HCT116 (cell line): ENCODE results near the gene CERCAM. TPM values are rescaled to one million over a fixed set of nuclear protein-coding genes. Genes with fewer than 3 reads are reported as not detected.

Experiments
- ATAC-seq: fragments of 200-7000 bp; cut with Tn5 transposase; 2 replicates; pipeline ENCODE4 v1.9.1; 2020; ENCODE audit warnings: mild to moderate bottlenecking, moderate library complexity
- BruUV-seq: library from RNA; stranded (reverse); fragments of 400-500 nt; replicated peaks from 2 replicates; lab custom pipeline; 2021; lab: Mats Ljungman, UMichigan
- CTCF ChIA-PET: fragments of 300-600 bp; sonication (Branson Sonifier 250); formaldehyde crosslinking; loops from one replicate; lab custom pipeline; 2021; ENCODE audit warnings: antibody characterized with exemption; lab: Charles Lee
- POLR2A ChIA-PET: fragments of 300-600, 350-600 bp; sonication (Branson Sonifier 250); formaldehyde crosslinking; loops from one replicate; lab custom pipeline; 2021; ENCODE audit warnings: antibody characterized with exemption; lab: Charles Lee
- RAD21 ChIA-PET, 2 experiments: fragments of 300-600 bp; sonication (Branson Sonifier 250); formaldehyde crosslinking; loops; one replicate each; lab custom pipeline; 2023; ENCODE audit warnings: low total read pairs in 2 of 2; ENCODE audit not compliant: uncharacterized antibody in 2 of 2, unreplicated experiment in 2 of 2, low non-redundant PET in 1 of 2; lab: Charles Lee
- DNase-seq: peaks from one replicate; pipeline ENCODE4 v3.0.0-alpha.2; 2010; ENCODE audit warnings: low read depth, low spot score
- H2AFZ ChIP-seq: fragments of 200-600 bp; shearing (Covaris generic), sonication (generic); 2 replicates; pipeline ENCODE4 v1.6.1; 2017; ENCODE audit warnings: low read depth, mixed run types, mixed read lengths, antibody characterized with exemption, low read length; ENCODE audit not compliant: poor library complexity, severe bottlenecking
- H3K27ac ChIP-seq: 2 replicates; pipeline ENCODE4 v1.5.1; 2012; ENCODE audit warnings: low read depth, low read length
- H3K27me3 ChIP-seq: fragments of 200-600 bp; sonication (generic); 2 replicates; pipeline ENCODE4 v1.6.1; 2016; ENCODE audit warnings: mixed run types, low read length, mixed read lengths; ENCODE audit not compliant: insufficient read depth
- H3K36me3 ChIP-seq, 2 experiments: fragments of 200-500 bp in 1 of 2; fragments of 200-600 bp in 1 of 2; sonication (Bioruptor generic) in 1 of 2; sonication (generic) in 1 of 2; 2 replicates each; pipeline versions ENCODE4 v1.5.1 to v1.6.1; 2014 to 2016; ENCODE audit warnings: low read length in 2 of 2, inconsistent platforms in 1 of 2, mixed read lengths in 1 of 2, mixed run types in 1 of 2; ENCODE audit not compliant: insufficient read depth in 2 of 2, control insufficient read depth in 1 of 2
- H3K4me1 ChIP-seq, 2 experiments: fragments of 200-600 bp in 1 of 2; sonication (generic) in 1 of 2; 2 replicates each; pipeline versions ENCODE4 v1.5.1 to v1.6.1; 2012 to 2017; ENCODE audit warnings: low read length in 2 of 2, inconsistent platforms in 1 of 2, mild to moderate bottlenecking in 1 of 2, mixed read lengths in 1 of 2, mixed run types in 1 of 2, moderate library complexity in 1 of 2; ENCODE audit not compliant: insufficient read depth in 2 of 2, control insufficient read depth in 1 of 2
- H3K4me2 ChIP-seq: fragments of 200-600 bp; sonication (generic); 2 replicates; pipeline ENCODE4 v1.6.1; 2017; ENCODE audit warnings: mixed run types, low read length, mixed read lengths
- H3K4me3 ChIP-seq, 2 experiments: fragments of 200-600 bp in 1 of 2; sonication (generic) in 1 of 2; replicated peaks in 1 of 2; 2 replicates each; pipeline ENCODE4 v1.5.1; 2011 to 2016; ENCODE audit warnings: low read length in 2 of 2, control low read depth in 1 of 2, low read depth in 1 of 2, mild to moderate bottlenecking in 1 of 2, mixed read lengths in 1 of 2, mixed run types in 1 of 2
- H3K79me2 ChIP-seq: fragments of 200-600 bp; sonication (generic); 2 replicates; pipeline ENCODE4 v1.6.1; 2017; ENCODE audit warnings: mild to moderate bottlenecking, mixed run types, low read length, moderate library complexity, mixed read lengths; ENCODE audit not compliant: insufficient read depth
- H3K9ac ChIP-seq: fragments of 200-600 bp; sonication (generic); 2 replicates; pipeline ENCODE4 v1.6.1; 2016; ENCODE audit warnings: low read length, mixed read lengths
- H3K9me2 ChIP-seq: fragments of 200-600 bp; sonication (generic), shearing (Covaris generic); 2 replicates; pipeline ENCODE4 v1.6.1; 2017; ENCODE audit warnings: mixed run types, mild to moderate bottlenecking, moderate library complexity; ENCODE audit not compliant: insufficient read depth
- H3K9me3 ChIP-seq, 2 experiments: fragments of 200-500 bp in 1 of 2; fragments of 200-600 bp in 1 of 2; sonication (Bioruptor generic) in 1 of 2; sonication (generic) in 1 of 2; 2 replicates each; pipeline ENCODE4 v1.6.1; 2014 to 2017; ENCODE audit warnings: low read length in 2 of 2, mixed read lengths in 2 of 2, inconsistent platforms in 1 of 2, low read depth in 1 of 2, mild to moderate bottlenecking in 1 of 2, mixed run types in 1 of 2, moderate library complexity in 1 of 2; ENCODE audit not compliant: control insufficient read depth in 1 of 2, insufficient read depth in 1 of 2
- H4K20me1 ChIP-seq: fragments of 200-600 bp; sonication (generic), shearing (Covaris generic); 2 replicates; pipeline ENCODE4 v1.6.1; 2017; ENCODE audit warnings: mixed run types, mild to moderate bottlenecking, moderate library complexity; ENCODE audit not compliant: insufficient read depth
- CBX3 ChIP-seq: IDR thresholded peaks from 2 replicates; pipeline ENCODE4 v1.6.1; 2012; ENCODE audit warnings: low read depth
- EGR1 ChIP-seq: IDR thresholded peaks from 2 replicates; pipeline ENCODE4 v1.6.1; 2012; ENCODE audit warnings: low read depth
- EZH2 ChIP-seq: fragments of 200-600 bp; sonication (generic); IDR thresholded peaks from 2 replicates; pipeline ENCODE4 v1.6.1; 2017; ENCODE audit warnings: antibody characterized with exemption, mixed run types
- EZH2phosphoT487 ChIP-seq: fragments of 200-600 bp; IDR thresholded peaks from 2 replicates; pipeline ENCODE4 v1.6.1; 2018; ENCODE audit warnings: antibody characterized with exemption, borderline replicate concordance
- JUND ChIP-seq: IDR thresholded peaks from 2 replicates; pipeline ENCODE4 v1.6.1; 2012
- POLR2A ChIP-seq: IDR thresholded peaks from 2 replicates; pipeline ENCODE4 v1.7.0; 2011; ENCODE audit warnings: borderline replicate concordance; ENCODE audit not compliant: insufficient read depth, insufficient read length; ENCODE audit errors: extremely low read depth
- POLR2AphosphoS5 ChIP-seq: IDR thresholded peaks from 2 replicates; pipeline ENCODE4 v1.6.1; 2011; ENCODE audit warnings: mild to moderate bottlenecking, low read depth, low read length, moderate library complexity
- RAD21 ChIP-seq: IDR thresholded peaks from 2 replicates; pipeline ENCODE4 v1.6.1; 2012; ENCODE audit warnings: low read depth, mild to moderate bottlenecking
- SRF ChIP-seq: IDR thresholded peaks from 2 replicates; pipeline ENCODE4 v1.6.1; 2012; ENCODE audit warnings: low read depth
- YY1 ChIP-seq: IDR thresholded peaks from 2 replicates; pipeline ENCODE4 v1.6.1; 2011; ENCODE audit warnings: low read length, low read depth, moderate library complexity, mild to moderate bottlenecking; ENCODE audit not compliant: insufficient replicate concordance; ENCODE audit errors: extremely low read depth
- ZNF274 ChIP-seq: fragments of 200-500 bp; sonication (Bioruptor generic); IDR thresholded peaks from 2 replicates; pipeline ENCODE4 v1.6.1; 2014; ENCODE audit warnings: mild to moderate bottlenecking, low read depth, low read length, inconsistent platforms
- intact Hi-C: fragments of 100-400 bp; cut with micrococcal nuclease; formaldehyde crosslinking; loops from 2 replicates; pipeline ENCODE4 v1.10.0; 2022
- total RNA-seq: library from RNA; stranded (reverse); gene quantifications from one replicate; pipeline ENCODE4 v1.2.1, GENCODE V29; 2021; ENCODE audit not compliant: unreplicated experiment
- TF ChIP-seq, protein P1 (sequence below): IDR thresholded peaks from 2 replicates; pipeline ENCODE4 v1.6.1; 2011; ENCODE audit warnings: mild to moderate bottlenecking, low read length, moderate library complexity; ENCODE audit not compliant: insufficient replicate concordance; ENCODE audit errors: extremely low read depth
- TF ChIP-seq, protein P2 (sequence below): IDR thresholded peaks from 2 replicates; pipeline ENCODE4 v1.6.1; 2012

The CERCAM gene
- total RNA-seq, 1 experiment from 2014 or later, result 27.0 TPM

DNA sequence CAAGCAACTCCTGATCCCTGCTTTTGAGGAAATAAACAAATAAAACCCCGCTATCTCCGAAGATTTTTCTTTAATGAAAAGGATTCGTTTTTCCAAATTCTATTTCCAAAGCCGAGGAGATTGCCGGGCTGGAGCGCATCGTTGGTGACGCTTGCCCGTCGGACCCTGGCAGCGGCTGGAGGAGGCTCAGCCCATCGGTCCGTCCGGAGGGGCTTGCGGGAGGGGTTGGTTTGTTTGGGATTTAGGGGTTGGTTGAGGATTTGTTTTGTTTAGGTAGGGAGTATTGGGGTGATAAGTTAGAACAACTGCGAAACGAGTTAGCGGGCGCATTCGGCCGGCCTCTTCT lies 28.7 kb upstream of the CERCAM start:
- H3K36me3 ChIP-seq, result peaks cover 7 to 10% of the 10 kb centered on the region in 2 experiments; a peak in 3 of 4 replicates
- DNase-seq, result no peak
- H3K4me1 ChIP-seq, result peaks cover 0 to 14% of the 10 kb centered on the region in 2 experiments; a peak in 2 of 4 replicates
- no peaks in the 10 kb centered on the region for H3K27me3 ChIP-seq
- no peak overlapping the region for H3K27ac ChIP-seq
- ATAC-seq, result no peak
- no TSS peak for BruUV-seq
- no peaks in the 10 kb centered on the region for H3K9me3 ChIP-seq
- H3K4me3 ChIP-seq, result no peak overlapping the region
- no peak overlapping the region for H3K4me2 ChIP-seq
- H4K20me1 ChIP-seq, result no peaks in the 10 kb centered on the region
- ChIA-PET RAD21 (no interaction called here), POLR2A (no interaction called here), CTCF (no interaction called here)
- intact Hi-C loops, result no loop called here
- no peak overlapping the region for H3K9ac ChIP-seq
- no peak for TF ChIP-seq CBX3
- TF ChIP-seq RAD21, result no peak
- no peak for TF ChIP-seq POLR2A
- TF ChIP-seq EGR1, result no peak
- no peak for TF ChIP-seq ZNF274
- TF ChIP-seq EZH2phosphoT487, result no peak
- no peak for TF ChIP-seq POLR2AphosphoS5
- no peak for TF ChIP-seq JUND
- no peak for TF ChIP-seq EZH2
- no peak for TF ChIP-seq YY1
- TF ChIP-seq, protein P1, sequence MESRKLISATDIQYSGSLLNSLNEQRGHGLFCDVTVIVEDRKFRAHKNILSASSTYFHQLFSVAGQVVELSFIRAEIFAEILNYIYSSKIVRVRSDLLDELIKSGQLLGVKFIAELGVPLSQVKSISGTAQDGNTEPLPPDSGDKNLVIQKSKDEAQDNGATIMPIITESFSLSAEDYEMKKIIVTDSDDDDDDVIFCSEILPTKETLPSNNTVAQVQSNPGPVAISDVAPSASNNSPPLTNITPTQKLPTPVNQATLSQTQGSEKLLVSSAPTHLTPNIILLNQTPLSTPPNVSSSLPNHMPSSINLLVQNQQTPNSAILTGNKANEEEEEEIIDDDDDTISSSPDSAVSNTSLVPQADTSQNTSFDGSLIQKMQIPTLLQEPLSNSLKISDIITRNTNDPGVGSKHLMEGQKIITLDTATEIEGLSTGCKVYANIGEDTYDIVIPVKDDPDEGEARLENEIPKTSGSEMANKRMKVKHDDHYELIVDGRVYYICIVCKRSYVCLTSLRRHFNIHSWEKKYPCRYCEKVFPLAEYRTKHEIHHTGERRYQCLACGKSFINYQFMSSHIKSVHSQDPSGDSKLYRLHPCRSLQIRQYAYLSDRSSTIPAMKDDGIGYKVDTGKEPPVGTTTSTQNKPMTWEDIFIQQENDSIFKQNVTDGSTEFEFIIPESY, result no peak
- TF ChIP-seq, protein P2, sequence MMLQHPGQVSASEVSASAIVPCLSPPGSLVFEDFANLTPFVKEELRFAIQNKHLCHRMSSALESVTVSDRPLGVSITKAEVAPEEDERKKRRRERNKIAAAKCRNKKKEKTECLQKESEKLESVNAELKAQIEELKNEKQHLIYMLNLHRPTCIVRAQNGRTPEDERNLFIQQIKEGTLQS, result no peak
- no peak for TF ChIP-seq SRF
- no peaks in the 10 kb centered on the region for H3K79me2 ChIP-seq
- H2AFZ ChIP-seq, result no peak overlapping the region
- H3K9me2 ChIP-seq, result no peaks in the 10 kb centered on the region
